Measurements from ENCODE around the gene SFTPD. TPM values are rescaled to one million over a fixed set of nuclear protein-coding genes. Genes with fewer than 3 reads are reported as not detected.

The SFTPD gene
- total and polyA plus RNA-seq, 9 of the 15 experiments (the other 6 are each of a cell fraction or from before 2014, with no cell fraction given) = 0.20 TPM; not detected in 8

GRCh38 chr10:79941146-79941545 lies 7.8 kb downstream of the SFTPD start:
- no peak overlapping the region for H3K4me3 ChIP-seq
- intact Hi-C loops (cut with micrococcal nuclease) (no loop called here), in situ Hi-C loops (cut with MboI) (no loop called here)
- WGBS (ENCODE audit: insufficient coverage, low coverage, missing lambda C conversion rate) = 0% methylated on average over 4 of the region's 4 CpGs
- H3K79me2 ChIP-seq (ENCODE audit: control insufficient read depth, insufficient read depth, low read length) = no peaks in the 10 kb centered on the region
- H4K20me1 ChIP-seq (replicated peaks; ENCODE audit: control insufficient read depth, insufficient read depth, low read length) = 0 out of 2 replicates have a peak, but pooled peaks cover 6% of the 10 kb centered on the region
- CTCF ChIA-PET (ENCODE audit: low intra/inter-chr PET ratio) = no interaction called here
- no peak overlapping the region for H3K27ac ChIP-seq (ENCODE audit: extremely low read depth, low read depth, low read length)
- no peak overlapping the region for H3K4me2 ChIP-seq (ENCODE audit: insufficient read depth, low read length)
- no peaks in the 10 kb centered on the region for H3K36me3 ChIP-seq (ENCODE audit: control insufficient read depth, insufficient read depth, low read length)
- POLR2A ChIA-PET = no interaction called here
- H3K4me1 ChIP-seq (replicated peaks in 1 of 2; ENCODE audit: control insufficient read depth in 2 of 2, insufficient read depth in 2 of 2, low read length in 2 of 2) = no peaks in the 10 kb centered on the region
- no peak for DNase-seq (ENCODE audit: extremely low read depth in 1 of 4, low spot score in 3 of 4)
- H3K9me1 ChIP-seq (ENCODE audit: control insufficient read depth, insufficient read depth, low read length) = no peaks in the 10 kb centered on the region
- BruUV-seq (replicated peaks) = no TSS peak
- H3K9ac ChIP-seq (ENCODE audit: insufficient read depth in 1 of 2, low read depth in 2 of 2, low read length in 2 of 2) = no peak overlapping the region
- H3K9me3 ChIP-seq (replicated peaks; ENCODE audit: control insufficient read depth, insufficient read depth, low read depth, low read length) = no peaks in the 10 kb centered on the region
- FAIRE-seq = no peak
- no peak for ATAC-seq
- no peak overlapping the region for H2AFZ ChIP-seq (ENCODE audit: low read depth, low read length)
- H3K27me3 ChIP-seq (ENCODE audit: control insufficient read depth in 2 of 2, insufficient read depth in 2 of 2, low read length in 2 of 2) = peaks cover 29 to 81% of the 10 kb centered on the region in 2 experiments; a peak in 4 of 5 replicates
- no peak for TF ChIP-seq DEAF1 (CRISPR knock-in tag; IDR thresholded peaks at IDR 0.05)
- TF ChIP-seq GATAD2B (IDR thresholded peaks at IDR 0.05; ENCODE audit: borderline replicate concordance) = no peak
- TF ChIP-seq ZNF785 (CRISPR knock-in tag; IDR thresholded peaks at IDR 0.05) = no peak
- no peak for TF ChIP-seq PURB (CRISPR knock-in tag; IDR thresholded peaks at IDR 0.05; ENCODE audit: low read depth)
- TF ChIP-seq MGA (IDR thresholded peaks at IDR 0.05) = no peak
- no peak for TF ChIP-seq PHB2 (IDR thresholded peaks at IDR 0.05; ENCODE audit: low read depth)
